Fibroblast of villous mesenchyme (primary cell): ENCODE results near the gene DBX2. TPM values are rescaled to one million over a fixed set of nuclear protein-coding genes. Genes with fewer than 3 reads are reported as not detected.

Experiments used
- DNase-seq: peaks from one replicate; pipeline ENCODE4 v3.0.0-alpha.2; 2010; ENCODE audit warnings: low read depth
- H3K4me3 ChIP-seq: 2 replicates; pipeline ENCODE4 v1.5.1; 2011; ENCODE audit warnings: low read depth, mild to moderate bottlenecking, low read length
- CTCF ChIP-seq: IDR thresholded peaks from 2 replicates; pipeline ENCODE4 v1.5.1; 2012; ENCODE audit warnings: low read depth, mild to moderate bottlenecking, low read length; ENCODE audit not compliant: insufficient read depth
- total RNA-seq: library from RNA; depleted of rRNA; stranded (reverse); fragments of >200 nt; gene quantifications from 2 replicates; pipeline ENCODE4 v1.2.3, GENCODE V29; 2012

Gene DBX2
- total RNA-seq, 1 donor, result not detected

- no peak for TF ChIP-seq CTCF
- H3K4me3 ChIP-seq, result no peak overlapping the region
- DNase-seq, result no peak
These were observed 26.4 kb upstream of the DBX2 start for GRCh38 chr12:45077251-45077650.

- no peak for DNase-seq
- H3K4me3 ChIP-seq, result no peak overlapping the region
- TF ChIP-seq CTCF, result no peak
These were observed 25.6 kb upstream of the DBX2 start for GRCh38 chr12:45076417-45077026.

- H3K4me3 ChIP-seq, result no peak overlapping the region
- no peak for TF ChIP-seq CTCF
These were observed 24.8 kb upstream of the DBX2 start for GRCh38 chr12:45075587-45076282.

GRCh38 chr12:45065125-45065626 lies 14.3 kb upstream of the DBX2 start:
- TF ChIP-seq CTCF, result no peak
- no peak overlapping the region for H3K4me3 ChIP-seq
- no peak for DNase-seq

More at GRCh38 chr12:45075587-45076282, 24.8 kb upstream of the DBX2 start:
- DNase-seq, result no peak

GRCh38 chr12:45060976-45061375 lies 10.1 kb upstream of the DBX2 start:
- TF ChIP-seq CTCF, result no peak
- H3K4me3 ChIP-seq, result no peak overlapping the region
- DNase-seq, result no peak

GRCh38 chr12:45051572-45052125 lies 750 bp upstream of the DBX2 start:
- peak; percentile 2 for DNase-seq
- TF ChIP-seq CTCF, result no peak
- H3K4me3 ChIP-seq, result peak overlapping the region; percentile 47
